ENCODE results near the gene GBA2.

Gene GBA2

GRCh38 chr9:35726931-35727330 lies 22.1 kb downstream of the GBA2 start:
- H4K91ac ChIP-seq (ENCODE audit: low read depth, low read length, poor library complexity), result peak overlapping the region; percentile 74
- peak overlapping the region; percentile 91 for H2BK12ac ChIP-seq (ENCODE audit: low read length)
- no peak overlapping the region for H4K8ac ChIP-seq (ENCODE audit: low read depth, low read length)
- H3K4me3 ChIP-seq (ENCODE audit: low read length in 2 of 2), result no peak overlapping the region
- WGBS, 2 donors (ENCODE audit: extremely low coverage in 2 of 2, insufficient read length in 2 of 2, insufficient replicate concordance in 1 of 2), result no CpG with 5 or more reads among the region's 3 CpGs
- peaks cover 3% of the 10 kb centered on the region for H3K79me1 ChIP-seq (ENCODE audit: low read depth, low read length)
- H3K9ac ChIP-seq (ENCODE audit: low read depth, low read length, poor library complexity), result no peak overlapping the region
- H2BK120ac ChIP-seq (ENCODE audit: low read depth, low read length), result peak overlapping the region; percentile 1
- H3K14ac ChIP-seq (ENCODE audit: low read length), result no peak overlapping the region
- DNase-seq (ENCODE audit: low spot score), result no peak
- H3K36me3 ChIP-seq (replicated peaks in 1 of 2; ENCODE audit: control insufficient read depth in 2 of 2, insufficient read depth in 2 of 2, low read length in 2 of 2), result peaks cover 30 to 60% of the 10 kb centered on the region in 2 donors
- H3K4me2 ChIP-seq (ENCODE audit: insufficient read depth, low read length, poor library complexity, severe bottlenecking), result peak overlapping the region; percentile 52
- peaks cover 41% of the 10 kb centered on the region in 2 donors for H3K4me1 ChIP-seq (ENCODE audit: control insufficient read depth in 2 of 2, insufficient read depth in 1 of 2, low read depth in 1 of 2, low read length in 2 of 2)
- peak overlapping the region; percentile 12 for H2BK15ac ChIP-seq (ENCODE audit: low read length)
- no peak overlapping the region for H2BK5ac ChIP-seq (ENCODE audit: low read length)
- peak overlapping the region; percentile 82 for H3K18ac ChIP-seq (ENCODE audit: low read length)
- H2AFZ ChIP-seq (ENCODE audit: low read length), result no peak overlapping the region
- peak overlapping the region; percentile 27 for H3K4ac ChIP-seq (ENCODE audit: low read length)
- H3K9me3 ChIP-seq (replicated peaks in 1 of 2; ENCODE audit: control insufficient read depth in 2 of 2, insufficient read depth in 1 of 2, low read depth in 1 of 2, low read length in 2 of 2), result no peaks in the 10 kb centered on the region
- no peaks in the 10 kb centered on the region for H3K27me3 ChIP-seq (ENCODE audit: control insufficient read depth in 3 of 3, insufficient read depth in 3 of 3, low read depth in 1 of 3, low read length in 3 of 3)
- H3K23ac ChIP-seq (ENCODE audit: low read depth, low read length, poor library complexity), result peak overlapping the region; percentile 66
- H2AK5ac ChIP-seq (ENCODE audit: low read depth, low read length), result peak overlapping the region; percentile 34
- peak overlapping the region; percentile 91 for H3K27ac ChIP-seq (replicated peaks; ENCODE audit: low read length)

GRCh38 chr9:35725362-35725761 lies 23.7 kb downstream of the GBA2 start:
- no peak overlapping the region for H2AFZ ChIP-seq (ENCODE audit: low read length)
- H4K8ac ChIP-seq (ENCODE audit: low read depth, low read length), result no peak overlapping the region
- no peak overlapping the region for H2BK12ac ChIP-seq (ENCODE audit: low read length)
- H2BK5ac ChIP-seq (ENCODE audit: low read length), result no peak overlapping the region
- H3K36me3 ChIP-seq (replicated peaks in 1 of 2; ENCODE audit: control insufficient read depth in 2 of 2, insufficient read depth in 2 of 2, low read length in 2 of 2), result peaks cover 39 to 76% of the 10 kb centered on the region in 2 donors
- H3K14ac ChIP-seq (ENCODE audit: low read length), result no peak overlapping the region
- no CpG with 5 or more reads among the region's 11 CpGs for WGBS, 2 donors (ENCODE audit: extremely low coverage in 2 of 2, insufficient read length in 2 of 2, insufficient replicate concordance in 1 of 2)
- H3K9ac ChIP-seq (ENCODE audit: low read depth, low read length, poor library complexity), result no peak overlapping the region
- H3K4me1 ChIP-seq (ENCODE audit: control insufficient read depth in 2 of 2, insufficient read depth in 1 of 2, low read depth in 1 of 2, low read length in 2 of 2), result peaks cover 31 to 32% of the 10 kb centered on the region in 2 donors
- H3K4me2 ChIP-seq (ENCODE audit: insufficient read depth, low read length, poor library complexity, severe bottlenecking), result no peak overlapping the region
- H2BK15ac ChIP-seq (ENCODE audit: low read length), result no peak overlapping the region
- no peak for DNase-seq (ENCODE audit: low spot score)
- no peak overlapping the region for H2BK120ac ChIP-seq (ENCODE audit: low read depth, low read length)
- no peaks in the 10 kb centered on the region for H3K27me3 ChIP-seq (ENCODE audit: control insufficient read depth in 3 of 3, insufficient read depth in 3 of 3, low read depth in 1 of 3, low read length in 3 of 3)
- no peak overlapping the region for H3K27ac ChIP-seq (replicated peaks; ENCODE audit: low read length)
- H3K9me3 ChIP-seq (replicated peaks in 1 of 2; ENCODE audit: control insufficient read depth in 2 of 2, insufficient read depth in 1 of 2, low read depth in 1 of 2, low read length in 2 of 2), result no peaks in the 10 kb centered on the region
- H3K18ac ChIP-seq (ENCODE audit: low read length), result no peak overlapping the region
- no peak overlapping the region for H4K91ac ChIP-seq (ENCODE audit: low read depth, low read length, poor library complexity)
- no peak overlapping the region for H2AK5ac ChIP-seq (ENCODE audit: low read depth, low read length)
- no peak overlapping the region for H3K4me3 ChIP-seq (ENCODE audit: low read length in 2 of 2)
- H3K23ac ChIP-seq (ENCODE audit: low read depth, low read length, poor library complexity), result no peak overlapping the region
- peaks cover 3% of the 10 kb centered on the region for H3K79me1 ChIP-seq (ENCODE audit: low read depth, low read length)
- no peak overlapping the region for H3K4ac ChIP-seq (ENCODE audit: low read length)

- Histone ChIP-seq H2BK12ac (ENCODE audit: low read length) (no peak overlapping the region), H3K27ac (replicated peaks; ENCODE audit: low read length) (no peak overlapping the region), H3K79me1 (ENCODE audit: low read depth, low read length) (peaks cover 3% of the 10 kb centered on the region), H3K18ac (ENCODE audit: low read length) (no peak overlapping the region), H3K4me2 (ENCODE audit: insufficient read depth, low read length, poor library complexity, severe bottlenecking) (no peak overlapping the region), H4K8ac (ENCODE audit: low read depth, low read length) (no peak overlapping the region), H3K36me3 (replicated peaks in 1 of 2; ENCODE audit: control insufficient read depth in 2 of 2, insufficient read depth in 2 of 2, low read length in 2 of 2) (peaks cover 54 to 83% of the 10 kb centered on the region in 2 donors), H3K23ac (ENCODE audit: low read depth, low read length, poor library complexity) (no peak overlapping the region), H4K91ac (ENCODE audit: low read depth, low read length, poor library complexity) (no peak overlapping the region), H3K4me3 (ENCODE audit: low read length in 2 of 2) (no peak overlapping the region), H3K14ac (ENCODE audit: low read length) (no peak overlapping the region), H2BK5ac (ENCODE audit: low read length) (no peak overlapping the region), H3K9me3 (replicated peaks in 1 of 2; ENCODE audit: control insufficient read depth in 2 of 2, insufficient read depth in 1 of 2, low read depth in 1 of 2, low read length in 2 of 2) (no peaks in the 10 kb centered on the region), H2AFZ (ENCODE audit: low read length) (no peak overlapping the region), H3K9ac (ENCODE audit: low read depth, low read length, poor library complexity) (no peak overlapping the region), H2BK120ac (ENCODE audit: low read depth, low read length) (no peak overlapping the region), H2AK5ac (ENCODE audit: low read depth, low read length) (no peak overlapping the region), H3K4ac (ENCODE audit: low read length) (no peak overlapping the region), H2BK15ac (ENCODE audit: low read length) (no peak overlapping the region), H3K27me3 (ENCODE audit: control insufficient read depth in 3 of 3, insufficient read depth in 3 of 3, low read depth in 1 of 3, low read length in 3 of 3) (no peaks in the 10 kb centered on the region), H3K4me1 (ENCODE audit: control insufficient read depth in 2 of 2, insufficient read depth in 1 of 2, low read depth in 1 of 2, low read length in 2 of 2) (peaks cover 17 to 20% of the 10 kb centered on the region in 2 donors)
- WGBS, 2 donors (ENCODE audit: extremely low coverage in 2 of 2, insufficient read length in 2 of 2, insufficient replicate concordance in 1 of 2), result no CpG with 5 or more reads among the region's 8 CpGs
- DNase-seq (ENCODE audit: low spot score), result no peak
Observed at GRCh38 chr9:35723908-35724307, 25.1 kb downstream of the GBA2 start.

GRCh38 chr9:35723426-35723825 lies 25.6 kb downstream of the GBA2 start:
- Histone ChIP-seq H3K14ac (ENCODE audit: low read length) (no peak overlapping the region), H2BK5ac (ENCODE audit: low read length) (no peak overlapping the region), H2BK12ac (ENCODE audit: low read length) (no peak overlapping the region), H3K4ac (ENCODE audit: low read length) (no peak overlapping the region), H4K8ac (ENCODE audit: low read depth, low read length) (no peak overlapping the region), H3K18ac (ENCODE audit: low read length) (no peak overlapping the region), H2BK15ac (ENCODE audit: low read length) (no peak overlapping the region), H3K9ac (ENCODE audit: low read depth, low read length, poor library complexity) (no peak overlapping the region), H2AFZ (ENCODE audit: low read length) (no peak overlapping the region), H3K27me3 (ENCODE audit: control insufficient read depth in 3 of 3, insufficient read depth in 3 of 3, low read depth in 1 of 3, low read length in 3 of 3) (no peaks in the 10 kb centered on the region), H3K23ac (ENCODE audit: low read depth, low read length, poor library complexity) (no peak overlapping the region), H3K27ac (replicated peaks; ENCODE audit: low read length) (no peak overlapping the region), H3K9me3 (replicated peaks in 1 of 2; ENCODE audit: control insufficient read depth in 2 of 2, insufficient read depth in 1 of 2, low read depth in 1 of 2, low read length in 2 of 2) (no peaks in the 10 kb centered on the region), H2BK120ac (ENCODE audit: low read depth, low read length) (no peak overlapping the region), H2AK5ac (ENCODE audit: low read depth, low read length) (no peak overlapping the region), H3K36me3 (replicated peaks in 1 of 2; ENCODE audit: control insufficient read depth in 2 of 2, insufficient read depth in 2 of 2, low read length in 2 of 2) (peaks cover 58 to 88% of the 10 kb centered on the region in 2 donors), H3K4me3 (ENCODE audit: low read length in 2 of 2) (no peak overlapping the region), H3K79me1 (ENCODE audit: low read depth, low read length) (peaks cover 3% of the 10 kb centered on the region), H3K4me1 (ENCODE audit: control insufficient read depth in 2 of 2, insufficient read depth in 1 of 2, low read depth in 1 of 2, low read length in 2 of 2) (peaks cover 12 to 17% of the 10 kb centered on the region in 2 donors), H3K4me2 (ENCODE audit: insufficient read depth, low read length, poor library complexity, severe bottlenecking) (no peak overlapping the region), H4K91ac (ENCODE audit: low read depth, low read length, poor library complexity) (no peak overlapping the region)
- no peak for DNase-seq (ENCODE audit: low spot score)
- WGBS, 2 donors (ENCODE audit: extremely low coverage in 2 of 2, insufficient read length in 2 of 2, insufficient replicate concordance in 1 of 2), result no CpG with 5 or more reads among the region's 2 CpGs

Data from neuronal stem cell (in vitro differentiated cells).